GM19395 (cell line): ENCODE data around the gene POU4F3.

Experiments used
- ATAC-seq: cut with Tn5 transposase; IDR thresholded peaks from one replicate; pipeline ENCODE4 v1.9.1; 2021; ENCODE audit warnings: mild to moderate bottlenecking, moderate library complexity; ENCODE audit not compliant: unreplicated experiment

POU4F3 gene

DNA sequence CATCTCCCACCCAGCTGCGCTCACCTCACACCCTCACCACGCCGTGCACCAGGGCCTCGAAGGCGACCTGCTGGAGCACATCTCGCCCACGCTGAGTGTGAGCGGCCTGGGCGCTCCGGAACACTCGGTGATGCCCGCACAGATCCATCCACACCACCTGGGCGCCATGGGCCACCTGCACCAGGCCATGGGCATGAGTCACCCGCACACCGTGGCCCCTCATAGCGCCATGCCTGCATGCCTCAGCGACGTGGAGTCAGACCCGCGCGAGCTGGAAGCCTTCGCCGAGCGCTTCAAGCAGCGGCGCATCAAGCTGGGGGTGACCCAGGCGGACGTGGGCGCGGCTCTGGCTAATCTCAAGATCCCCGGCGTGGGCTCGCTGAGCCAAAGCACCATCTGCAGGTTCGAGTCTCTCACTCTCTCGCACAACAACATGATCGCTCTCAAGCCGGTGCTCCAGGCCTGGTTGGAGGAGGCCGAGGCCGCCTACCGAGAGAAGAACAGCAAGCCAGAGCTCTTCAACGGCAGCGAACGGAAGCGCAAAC, 1.1 kb downstream of the POU4F3 start:
- no peak for ATAC-seq

DNA sequence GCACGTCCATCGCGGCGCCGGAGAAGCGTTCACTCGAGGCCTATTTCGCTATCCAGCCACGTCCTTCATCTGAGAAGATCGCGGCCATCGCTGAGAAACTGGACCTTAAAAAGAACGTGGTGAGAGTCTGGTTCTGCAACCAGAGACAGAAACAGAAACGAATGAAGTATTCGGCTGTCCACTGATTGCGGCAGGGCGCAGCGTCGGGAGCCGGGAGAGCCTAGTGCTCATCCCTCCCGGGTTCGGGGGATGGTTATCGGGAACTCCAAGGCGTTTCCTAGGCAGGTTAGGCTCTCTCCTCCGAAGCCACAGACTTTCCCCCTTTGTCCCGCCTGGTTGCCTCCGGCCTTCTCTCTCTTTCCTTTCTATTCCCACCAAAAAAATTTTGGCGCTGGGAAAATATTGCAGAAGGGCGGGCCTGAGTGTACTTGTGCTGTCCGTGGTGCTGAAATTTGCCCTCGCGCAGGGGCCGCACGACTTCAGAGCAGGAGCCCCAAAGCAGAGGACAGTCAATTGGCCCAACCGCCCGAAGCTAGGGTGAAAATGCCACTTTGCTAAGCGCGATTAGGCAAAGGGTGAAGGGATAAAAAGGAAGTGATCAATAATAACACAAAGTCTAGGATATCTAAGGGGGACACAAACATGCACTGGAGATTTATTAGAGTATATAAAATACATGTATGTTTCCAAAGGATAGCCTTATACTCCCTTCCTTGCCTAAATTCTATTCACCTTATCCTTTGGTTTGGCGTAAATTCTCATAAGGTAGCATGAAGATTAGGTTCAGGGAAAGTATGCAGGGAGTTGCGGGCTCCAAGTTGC, 1.8 kb downstream of the POU4F3 start:
- ATAC-seq = no peak

DNA sequence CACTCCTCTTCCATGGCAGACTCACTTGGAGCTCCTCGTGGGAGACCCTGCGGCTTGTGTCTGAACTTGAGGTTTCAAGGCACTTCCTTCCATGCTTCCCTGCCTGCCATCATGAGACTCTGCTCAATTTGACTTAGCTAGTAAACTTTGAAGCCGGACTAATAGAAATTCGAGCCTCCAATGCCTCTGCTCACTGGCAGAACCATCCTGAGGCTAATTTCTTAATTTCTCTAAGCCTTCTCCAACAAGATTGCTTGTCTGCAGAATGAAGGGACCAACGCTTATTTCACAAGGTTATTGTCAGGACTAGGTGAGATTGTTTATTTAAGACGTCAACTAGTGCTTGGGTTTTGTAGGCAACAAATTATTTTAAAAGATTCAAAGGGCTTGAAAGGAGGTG, 3.2 kb downstream of the POU4F3 start:
- no peak for ATAC-seq

DNA sequence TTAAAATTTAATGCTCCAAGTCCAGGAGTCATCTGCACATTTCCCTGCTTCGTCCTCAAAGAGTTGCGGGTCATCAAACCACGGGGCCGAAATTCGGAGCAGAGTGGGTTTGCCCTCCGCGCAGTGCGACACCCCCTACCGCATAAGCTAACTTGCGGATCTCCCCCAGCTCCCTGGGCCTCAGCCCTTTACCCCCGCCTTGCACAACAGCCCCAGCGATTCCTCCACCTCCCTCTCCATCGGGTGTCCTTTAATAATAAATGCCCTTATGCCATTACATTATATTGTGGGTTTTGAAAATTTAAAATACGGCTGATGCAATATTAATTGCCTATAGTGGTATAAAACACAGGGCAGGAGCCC, 3.9 kb downstream of the POU4F3 start:
- no peak for ATAC-seq

DNA sequence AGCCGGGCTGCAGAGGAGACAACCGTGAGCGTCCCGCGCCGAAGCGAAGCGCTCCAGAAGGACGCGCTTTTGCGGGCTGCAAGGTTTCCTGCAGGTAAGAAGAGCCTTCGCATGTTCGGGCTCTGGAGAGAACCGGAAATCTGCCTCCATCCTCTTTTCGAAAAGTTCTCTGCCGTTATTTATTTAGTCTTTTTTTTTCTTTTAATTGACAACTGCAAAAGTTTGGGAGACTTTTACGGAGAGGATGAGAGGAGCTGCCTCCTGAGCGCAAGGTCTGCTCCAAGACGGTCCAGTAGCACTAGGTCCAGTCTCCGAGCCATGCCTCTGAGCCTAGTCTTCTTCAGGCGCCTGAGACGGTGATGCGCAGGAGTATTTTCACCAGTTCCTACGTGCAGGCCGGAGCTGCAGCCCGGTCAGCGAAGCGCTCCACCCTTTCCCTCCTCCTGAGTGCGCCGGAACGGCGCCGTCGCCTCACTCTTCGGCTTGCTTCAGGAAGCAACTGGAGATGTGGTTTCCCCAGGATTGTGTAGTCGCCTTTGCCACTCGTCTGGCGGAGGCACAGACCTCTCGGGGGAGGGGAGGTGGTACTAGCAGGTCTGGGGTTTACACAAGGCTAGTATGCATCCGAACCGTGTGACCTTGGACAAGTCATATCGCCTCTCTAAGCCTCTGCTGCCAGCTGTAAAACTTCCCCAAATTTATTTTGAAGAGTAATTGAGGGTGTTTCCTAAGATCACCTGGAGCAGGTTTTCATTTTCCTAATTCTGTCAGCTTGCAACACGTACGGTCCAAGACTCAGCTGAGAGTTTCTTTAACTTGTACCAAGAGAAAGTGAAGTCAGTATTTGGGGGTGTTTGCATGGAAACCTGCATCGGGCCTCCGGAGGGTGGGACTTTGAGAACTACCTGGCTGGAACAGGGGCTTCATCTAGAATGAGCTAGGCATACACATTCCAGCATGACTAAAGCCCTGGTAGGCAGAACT, 4.5 kb downstream of the POU4F3 start:
- no peak for ATAC-seq

DNA sequence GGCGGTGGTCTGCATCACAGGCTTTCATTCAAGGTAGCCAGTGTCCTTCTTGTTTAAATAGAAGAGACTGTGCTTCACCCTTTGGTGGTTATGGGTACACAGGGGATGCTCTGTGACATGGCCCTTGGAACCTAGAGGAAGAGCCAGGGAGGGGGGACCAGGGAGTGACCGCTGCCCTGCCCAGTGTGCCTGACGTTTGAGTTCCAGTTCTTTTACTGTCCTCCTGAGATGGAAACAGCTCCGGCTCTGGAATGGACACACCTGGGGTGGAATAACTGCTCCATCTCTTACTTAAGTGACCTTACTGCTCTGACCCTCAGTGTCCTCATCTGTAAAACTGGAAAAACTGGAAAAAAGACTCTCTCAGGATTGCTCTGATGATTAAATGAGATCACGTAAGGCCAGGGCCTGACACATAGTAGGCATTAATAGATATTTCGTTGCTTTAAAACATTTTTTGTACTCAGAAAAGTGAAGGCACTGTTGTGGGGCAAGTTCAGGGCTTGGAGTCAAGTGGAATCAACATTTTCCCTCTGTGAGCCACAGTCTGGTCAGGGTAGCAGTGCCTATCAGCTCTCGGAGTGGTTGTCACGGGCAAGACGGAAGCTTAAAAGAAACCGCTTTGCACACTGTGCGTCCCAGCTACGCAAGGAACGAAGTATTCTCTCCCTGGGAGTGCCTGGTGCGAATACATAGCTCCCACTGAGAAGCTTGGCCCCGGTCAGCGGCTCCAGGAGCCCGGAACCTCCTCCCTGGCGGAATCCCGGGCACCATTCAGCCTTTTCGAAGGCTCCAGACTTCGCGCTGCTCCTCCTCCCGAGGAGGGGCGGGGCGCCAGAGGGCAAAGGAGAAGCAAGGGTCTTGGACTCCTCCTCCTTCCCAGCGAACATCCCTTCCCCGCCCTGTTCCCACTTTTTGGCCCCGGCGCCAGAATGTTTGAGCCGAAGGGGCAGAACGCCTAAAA, 5.8 kb downstream of the POU4F3 start:
- ATAC-seq = no peak

DNA sequence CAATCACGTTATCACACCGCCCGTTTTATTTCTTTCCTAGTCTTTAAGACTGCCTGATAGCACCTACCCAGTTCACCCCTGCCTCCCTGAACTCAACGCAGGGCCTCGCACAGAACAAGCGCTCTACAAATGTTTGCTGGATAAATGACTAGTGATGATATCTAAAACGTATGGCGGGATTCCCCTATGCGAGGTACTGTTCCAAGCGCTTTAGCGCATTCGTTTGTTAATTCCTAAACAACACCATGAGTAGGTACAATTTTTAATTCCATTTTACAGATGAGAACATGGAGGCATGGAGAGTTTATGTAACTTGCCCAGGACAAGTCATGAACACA, 6.6 kb downstream of the POU4F3 start:
- ATAC-seq = no peak

DNA sequence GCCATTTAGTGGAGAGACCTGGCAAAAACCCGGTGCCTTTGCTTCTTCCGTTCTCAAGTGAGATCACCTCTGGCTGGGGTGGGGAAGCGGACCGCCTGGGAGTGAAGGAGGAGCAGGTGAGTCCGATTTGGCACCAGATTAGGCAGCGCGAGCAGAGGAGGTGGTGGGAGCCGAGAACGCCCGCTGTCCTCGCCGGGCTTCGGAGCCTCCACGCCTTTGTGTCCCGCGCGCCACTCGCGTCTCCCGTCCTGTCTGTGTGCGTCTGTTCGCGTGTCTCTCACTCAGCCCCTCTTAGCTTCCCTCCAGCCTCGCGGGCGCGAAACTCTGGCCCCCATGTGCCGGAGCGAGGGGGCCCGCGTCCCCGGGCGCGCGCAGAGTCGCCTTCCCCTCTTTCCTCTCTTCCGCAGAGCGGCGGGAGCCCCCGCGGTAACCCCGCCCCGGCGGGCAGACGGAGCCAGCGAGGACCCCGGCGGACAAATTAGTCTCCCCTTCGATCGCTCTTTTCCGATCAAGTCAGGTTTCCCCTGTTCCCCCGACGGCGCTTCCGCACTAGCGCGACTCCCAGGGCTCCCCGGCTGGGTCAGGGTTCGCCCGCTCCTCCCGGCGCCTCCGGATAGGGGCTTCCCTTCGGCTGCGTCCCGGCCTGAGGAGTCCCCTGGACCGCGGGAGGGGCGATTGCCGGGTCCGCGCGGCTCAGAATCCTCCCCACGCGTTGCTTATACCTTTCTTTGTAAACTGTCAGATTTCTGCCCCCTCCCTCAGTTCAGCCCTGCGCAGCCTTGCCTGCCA, 7.1 kb downstream of the POU4F3 start:
- no peak for ATAC-seq

DNA sequence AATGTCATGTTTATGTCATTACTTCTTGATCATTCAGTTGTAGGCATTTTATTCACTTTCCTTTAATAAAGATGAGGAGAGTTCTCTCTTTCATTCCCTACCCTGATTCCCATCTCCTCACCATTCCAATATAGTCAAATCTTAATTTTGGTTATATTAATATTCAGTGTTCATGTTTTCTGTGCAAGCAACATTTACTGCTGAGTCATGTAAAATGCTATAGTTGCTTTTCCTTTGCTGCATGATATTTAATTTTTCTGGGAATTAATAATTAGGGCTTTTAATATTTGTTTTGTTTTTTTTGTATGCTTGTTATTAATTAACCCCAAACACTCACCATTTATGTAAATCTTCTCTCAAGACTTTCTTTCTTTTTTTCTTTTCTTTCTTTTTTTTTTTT, 18.5 kb downstream of the POU4F3 start:
- ATAC-seq = no peak

DNA sequence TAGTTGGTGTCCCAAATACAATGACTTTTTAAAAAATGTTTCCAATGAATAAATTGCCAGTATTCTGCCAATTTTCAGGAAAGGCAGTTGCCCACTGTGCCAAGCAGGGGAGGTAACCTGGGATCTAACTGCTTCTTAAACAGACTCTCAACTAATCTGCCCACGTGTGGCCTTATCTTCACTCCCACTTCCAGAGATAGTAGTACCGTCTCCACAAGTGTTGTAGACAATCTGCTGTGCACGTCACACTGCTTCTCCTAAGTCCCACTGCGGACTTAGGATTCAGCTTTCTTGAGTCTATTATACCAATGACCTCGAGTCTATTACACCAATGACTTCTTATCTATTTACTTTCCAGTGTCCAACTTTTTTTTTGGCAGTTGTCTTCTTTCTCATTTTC, 21.2 kb downstream of the POU4F3 start:
- no peak for ATAC-seq

DNA sequence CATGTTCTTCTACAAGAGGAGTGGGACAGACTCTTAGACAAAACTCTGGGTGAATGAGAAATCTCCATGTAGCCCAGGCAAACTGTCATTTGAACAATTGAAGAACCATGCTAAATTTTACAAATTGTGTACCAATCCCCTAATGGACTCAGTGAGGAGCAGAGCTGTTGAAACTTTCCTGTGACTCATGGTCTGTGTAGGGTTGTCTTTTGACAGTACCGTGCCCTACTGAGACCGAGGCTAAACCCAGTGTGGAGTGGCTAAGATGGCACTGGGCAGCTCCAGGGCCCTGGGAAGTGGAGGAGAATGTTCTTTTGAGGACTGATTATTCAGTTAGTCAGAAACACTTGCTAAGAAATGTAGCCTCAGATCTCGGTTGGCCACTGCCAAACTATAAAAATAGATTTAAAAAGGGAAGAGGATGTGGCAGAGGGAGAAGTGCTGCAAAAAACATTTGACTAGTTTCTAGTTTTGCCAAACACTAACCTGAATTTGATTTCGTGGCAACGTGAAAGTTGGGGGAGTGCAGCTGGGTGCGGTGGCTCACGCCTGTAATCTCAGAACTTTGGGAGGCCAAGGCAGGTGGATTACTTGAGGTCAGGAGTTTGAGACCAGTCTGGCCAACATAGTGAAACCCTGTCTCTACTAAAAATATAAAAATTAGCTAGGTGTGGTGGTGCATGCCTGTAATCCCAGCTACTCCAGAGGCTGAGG, 24.7 kb downstream of the POU4F3 start:
- no peak for ATAC-seq

DNA sequence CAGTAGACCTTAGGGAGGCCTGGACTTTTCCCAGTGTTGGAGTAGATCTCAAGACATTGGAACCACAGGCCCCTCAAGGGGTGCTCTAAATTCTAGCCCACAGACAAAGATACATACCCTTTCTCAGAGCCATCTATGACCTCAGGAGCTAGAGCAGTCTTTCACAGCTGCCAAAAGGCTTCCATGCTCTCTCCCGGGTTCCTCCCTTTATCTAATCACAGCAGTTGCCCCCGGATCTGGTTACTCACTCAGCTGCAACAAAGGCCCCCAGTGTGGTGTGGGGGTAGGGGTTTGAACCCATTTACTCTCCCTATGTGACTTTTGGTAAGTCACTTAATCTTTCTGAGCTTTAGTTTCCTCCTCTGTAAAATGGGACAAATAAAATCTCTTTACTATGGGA, 27.0 kb downstream of the POU4F3 start:
- no peak for ATAC-seq

DNA sequence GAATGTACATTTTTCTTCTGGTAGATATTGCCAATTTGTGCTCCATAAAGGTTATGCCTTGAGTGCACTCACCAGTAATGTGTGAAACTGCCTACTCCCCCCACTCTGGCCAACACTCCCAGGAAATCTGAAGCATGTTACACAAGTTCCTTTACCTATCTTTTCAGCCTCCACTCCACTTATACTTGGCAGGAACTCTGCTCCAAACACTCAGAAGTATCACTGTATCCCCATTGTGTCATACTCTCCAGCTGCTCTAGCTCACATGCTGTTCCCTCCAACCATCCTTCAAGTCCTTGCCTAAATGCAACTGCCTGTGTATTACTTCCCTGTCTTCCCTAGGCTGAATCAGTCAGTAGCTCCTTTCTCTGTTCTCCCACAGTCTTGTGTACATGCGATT, 28.3 kb downstream of the POU4F3 start:
- no peak for ATAC-seq

DNA sequence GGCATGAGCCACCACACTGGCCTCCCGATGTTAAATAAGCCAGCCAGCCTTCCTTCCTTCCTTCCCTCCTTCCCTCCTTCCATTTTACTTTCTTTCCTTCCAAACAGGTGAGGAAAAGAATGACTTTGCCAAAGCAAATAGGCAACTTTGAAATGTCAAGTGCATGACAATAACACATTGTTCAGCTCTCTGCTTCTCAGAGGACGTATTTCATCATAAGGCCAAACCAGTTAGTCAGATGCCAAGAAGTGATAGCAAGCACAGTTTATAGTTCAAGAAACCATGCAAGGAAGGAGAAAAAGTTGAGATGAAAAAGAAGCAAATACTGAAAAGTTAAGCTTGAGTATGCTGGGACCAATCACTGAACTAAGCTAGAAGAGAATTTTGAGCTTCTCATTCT, 29.5 kb downstream of the POU4F3 start:
- ATAC-seq = no peak

DNA sequence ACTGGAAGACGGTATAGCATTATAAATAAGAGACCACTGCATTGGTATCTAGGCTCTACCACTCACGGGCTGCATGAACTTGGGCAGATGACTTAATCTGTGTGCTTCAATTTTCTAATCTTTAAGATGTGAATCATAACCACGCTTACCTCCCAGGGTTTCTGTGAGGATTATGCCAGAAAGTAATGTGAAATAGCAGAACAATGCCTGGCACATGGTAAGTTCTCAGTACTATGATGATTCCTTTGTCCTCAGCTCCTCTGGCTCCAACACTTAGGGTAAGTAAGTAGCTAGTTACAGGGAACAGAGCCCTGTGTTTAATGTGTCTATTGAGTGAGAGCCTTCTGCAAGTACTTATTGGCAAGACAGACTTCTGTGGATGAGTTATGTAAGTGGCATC, 31.1 kb downstream of the POU4F3 start:
- ATAC-seq = no peak

DNA sequence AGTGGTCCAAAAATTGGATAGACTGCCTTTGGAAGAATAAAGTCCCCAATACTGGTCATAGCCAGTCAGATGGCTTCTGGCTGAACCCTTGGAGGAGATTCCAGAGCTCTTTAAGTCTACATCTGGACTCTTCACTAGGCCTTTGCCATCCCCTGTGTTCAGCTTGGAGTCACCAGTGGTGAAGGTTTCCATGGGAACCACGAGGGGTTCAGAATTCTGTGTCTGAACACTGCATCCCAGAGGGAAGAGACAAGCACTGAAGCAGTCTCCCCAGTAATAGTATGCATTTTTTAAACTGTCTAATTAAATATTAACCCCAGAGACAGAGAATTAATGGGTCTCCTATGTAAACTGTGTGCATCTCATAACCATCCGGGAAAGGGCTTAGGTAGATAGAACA, 38.2 kb downstream of the POU4F3 start:
- ATAC-seq = no peak

DNA sequence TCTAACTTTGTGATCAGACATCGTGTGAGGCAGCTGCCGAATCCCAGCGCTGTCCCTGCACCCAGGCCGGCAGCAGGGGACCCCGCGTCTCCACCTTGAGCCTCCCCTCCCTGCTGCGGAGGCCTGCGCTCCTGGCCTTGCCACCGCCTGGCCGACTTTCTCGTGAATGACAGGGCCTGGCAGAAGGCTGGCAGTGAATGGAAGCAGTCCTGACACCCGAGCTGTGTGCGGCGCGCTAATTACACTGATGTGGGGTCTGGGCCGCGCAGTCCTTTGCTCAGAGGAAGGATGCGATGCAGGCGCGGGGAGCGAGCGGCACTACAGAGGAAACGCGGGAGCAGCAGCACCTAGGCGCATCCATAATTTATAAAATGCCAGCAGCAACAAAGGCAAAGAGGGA, 40.3 kb downstream of the POU4F3 start:
- no peak for ATAC-seq

DNA sequence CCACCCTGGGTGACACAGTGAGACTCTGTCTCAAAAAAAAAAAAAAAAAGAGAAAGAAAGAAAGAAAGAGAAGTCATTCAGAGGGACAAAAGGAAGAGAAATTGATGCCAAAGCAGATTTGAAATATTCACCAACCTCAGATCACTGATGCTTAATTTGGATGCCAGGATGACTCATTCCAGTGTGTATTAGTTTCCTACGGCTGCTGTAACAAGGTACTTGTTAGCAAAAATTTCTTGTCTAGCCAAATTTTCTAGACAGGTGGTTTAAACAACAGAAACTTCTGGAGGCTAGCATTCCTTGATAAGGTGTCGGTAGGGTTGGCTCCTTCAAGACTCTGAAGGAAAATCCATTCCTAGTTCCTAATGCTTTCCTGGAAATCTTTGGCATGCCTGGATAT, 42.1 kb downstream of the POU4F3 start:
- no peak for ATAC-seq

DNA sequence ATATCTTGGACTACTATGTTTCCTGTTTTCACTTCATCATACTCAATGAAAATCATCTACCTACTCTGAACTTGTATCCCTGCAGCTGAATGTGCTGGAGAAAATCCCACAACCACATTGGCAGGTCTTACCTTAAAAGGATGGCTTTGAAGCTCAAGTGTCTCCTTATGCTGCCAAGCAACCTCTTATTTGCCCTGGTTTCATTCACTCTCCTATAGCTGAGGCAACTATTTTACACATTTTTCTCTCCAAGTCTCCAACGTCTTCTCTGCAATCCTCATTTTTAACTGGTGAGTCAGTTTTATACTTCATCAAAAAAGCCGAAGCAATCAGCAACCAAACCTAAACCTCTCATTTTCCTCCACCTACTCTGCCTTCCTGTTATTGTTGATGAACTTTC, 49.7 kb downstream of the POU4F3 start:
- no peak for ATAC-seq
